Activated CD8-positive, alpha-beta memory T cell treated with anti-CD3 and anti-CD28 coated beads for 48 hours (primary cell): ENCODE results near the gene TMEM74B.

ENCODE experiments used
- DNase-seq, 3 experiments: peaks; one replicate each; pipeline ENCODE4 v3.0.0-alpha.2; 2020; ENCODE audit warnings: low read depth in 2 of 3, low spot score in 2 of 3

TMEM74B gene

GRCh38 chr20:1205802-1206201 is 21.0 kb upstream of the TMEM74B start:
- no peak for DNase-seq

GRCh38 chr20:1204576-1204975 is 19.8 kb upstream of the TMEM74B start:
- DNase-seq, result no peak

- no peak for DNase-seq
Observed at GRCh38 chr20:1204113-1204512, 19.3 kb upstream of the TMEM74B start.

- no peak for DNase-seq
Observed at GRCh38 chr20:1203630-1204029, 18.8 kb upstream of the TMEM74B start.

GRCh38 chr20:1202762-1203504 is 18.2 kb upstream of the TMEM74B start, which contains the start of gene C20orf202:
Gene C20orf202, plus strand, starts transcription at chr20:1203454. Its CDS starts 132 bp downstream, at chr20:1203586.
- no peak for DNase-seq

GRCh38 chr20:1199964-1200363 is 15.2 kb upstream of the TMEM74B start:
- no peak for DNase-seq

- DNase-seq, result no peak
Observed at GRCh38 chr20:1199212-1199873, 14.6 kb upstream of the TMEM74B start.

GRCh38 chr20:1198751-1199150 is 14.0 kb upstream of the TMEM74B start:
- no peak for DNase-seq

GRCh38 chr20:1197801-1198200 is 13.0 kb upstream of the TMEM74B start:
- DNase-seq, result no peak

- no peak for DNase-seq
Observed at GRCh38 chr20:1196634-1197033, 11.9 kb upstream of the TMEM74B start.

GRCh38 chr20:1195226-1195625 is 10.4 kb upstream of the TMEM74B start:
- DNase-seq, result no peak

GRCh38 chr20:1191299-1191698 is 6.5 kb upstream of the TMEM74B start:
- no peak for DNase-seq

- no peak for DNase-seq
Observed at GRCh38 chr20:1190847-1191246, 6.1 kb upstream of the TMEM74B start.

- DNase-seq, result no peak
Observed at GRCh38 chr20:1189827-1190226, 5.0 kb upstream of the TMEM74B start.

GRCh38 chr20:1188347-1188746 is 3.6 kb upstream of the TMEM74B start:
- no peak for DNase-seq

- no peak for DNase-seq
Observed at GRCh38 chr20:1187605-1188171, 2.9 kb upstream of the TMEM74B start.

- no peak for DNase-seq
Observed at GRCh38 chr20:1186367-1186991, 1.7 kb upstream of the TMEM74B start.

- peak in 1 of 3 experiments; percentile 34 for DNase-seq
Observed at GRCh38 chr20:1185790-1186334, 1.1 kb upstream of the TMEM74B start.

- DNase-seq, result no peak
Observed at GRCh38 chr20:1185316-1185741, 548 bp upstream of the TMEM74B start.

GRCh38 chr20:1184260-1184637 is 532 bp downstream of the TMEM74B start:
- no peak for DNase-seq

GRCh38 chr20:1183153-1183552 is 1.6 kb downstream of the TMEM74B start:
- no peak for DNase-seq

GRCh38 chr20:1182106-1182505 is 2.7 kb downstream of the TMEM74B start:
- no peak for DNase-seq
